ENCODE measurements around the gene KCNMA1.

DNA sequence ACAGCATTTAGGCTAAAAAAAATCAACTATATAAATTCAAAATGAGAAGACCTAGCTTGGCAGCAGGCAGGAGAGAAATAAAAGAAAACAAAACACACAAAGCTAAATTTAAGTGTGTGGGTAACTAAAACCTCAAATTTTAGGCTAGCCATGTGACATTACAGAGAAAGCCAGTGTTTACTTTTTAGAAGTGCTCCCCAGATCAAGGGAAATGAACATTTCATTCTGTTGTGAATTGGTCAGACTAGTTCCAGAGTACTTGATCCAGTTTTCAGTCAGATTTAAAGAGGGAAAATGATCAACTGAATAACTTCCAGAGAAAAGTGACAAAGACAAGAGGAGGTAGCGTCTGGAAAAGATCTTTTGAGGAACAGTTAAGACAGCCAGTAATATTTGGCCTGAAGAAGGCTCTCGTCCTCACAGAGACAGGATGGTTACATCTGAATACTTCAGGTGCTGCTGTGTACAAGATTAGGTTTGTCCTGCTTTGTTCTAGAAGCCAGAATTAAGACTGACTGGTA is 563.4 kb downstream of the KCNMA1 start:
- TF ChIP-seq RFX5 (IDR thresholded peaks at IDR 0.05; ENCODE audit: low read depth, low read length) (no peak), U2AF1 (optimal IDR thresholded peaks at IDR 0.05; ENCODE audit: low read depth, low read length) (no peak), ZNF561 (CRISPR knock-in tag; conservative IDR thresholded peaks at IDR 0.05) (no peak)
